ENCODE measurements around the gene GIMAP5. TPM values are rescaled to one million over a fixed set of nuclear protein-coding genes. Genes with fewer than 3 reads are reported as not detected.

GIMAP5 gene
- total RNA-seq, 1 donor from 2014 or later: 3.7 TPM

Other genes starting within 250 kb of the GIMAP5 start
- 4.4 TPM for gene GIMAP7, start 222.5 kb upstream of the GIMAP5 start, total RNA-seq
- gene GIMAP4, start 170.0 kb upstream of the GIMAP5 start, total RNA-seq: 9.8 TPM
- gene GIMAP6, start 105.0 kb upstream of the GIMAP5 start, total RNA-seq: 6.5 TPM
- gene GIMAP2, start 51.7 kb upstream of the GIMAP5 start, total RNA-seq: 5.3 TPM
- gene GIMAP1, start 20.8 kb upstream of the GIMAP5 start, total RNA-seq: 1.4 TPM
- 906 TPM for gene TMEM176B, start 62.9 kb downstream of the GIMAP5 start, total RNA-seq
- 449 TPM for gene TMEM176A, start 63.4 kb downstream of the GIMAP5 start, total RNA-seq
- gene AOC1, start 115.1 kb downstream of the GIMAP5 start, total RNA-seq: 18.9 TPM
- 0.28 TPM for gene KCNH2, start 240.9 kb downstream of the GIMAP5 start, total RNA-seq

Data from left lobe of liver (tissue), 1 donor.